HG03575 (cell line): ENCODE data around the gene RHOV.

Experiments
- ATAC-seq: cut with Tn5 transposase; IDR thresholded peaks from one replicate; pipeline ENCODE4 v1.9.1; 2021; ENCODE audit not compliant: unreplicated experiment, insufficient number of reproducible peaks, low FRiP score; ENCODE audit errors: extremely low read depth

Gene RHOV

GRCh38 chr15:40906091-40906990 lies 32.3 kb upstream of the RHOV start:
- ATAC-seq = no peak

- no peak for ATAC-seq
Measured at GRCh38 chr15:40904552-40905201, 30.6 kb upstream of the RHOV start.

- no peak for ATAC-seq
Measured at GRCh38 chr15:40902605-40903561, 28.8 kb upstream of the RHOV start.

- ATAC-seq = no peak
Measured at GRCh38 chr15:40901053-40901443, 27.0 kb upstream of the RHOV start.

- ATAC-seq = no peak
Measured at GRCh38 chr15:40900256-40901052, 26.4 kb upstream of the RHOV start.

- ATAC-seq = no peak
Measured at GRCh38 chr15:40899536-40900207, 25.6 kb upstream of the RHOV start.

- no peak for ATAC-seq
Measured at GRCh38 chr15:40894681-40895448, 20.8 kb upstream of the RHOV start.

GRCh38 chr15:40893733-40894680 lies 20.0 kb upstream of the RHOV start, which contains the start of gene VPS18:
TSS of gene VPS18 (plus strand) at chr15:40894450. CDS start at chr15:40894769, 319 bp downstream.
- peak; percentile 29 for ATAC-seq

GRCh38 chr15:40893019-40893670 lies 19.1 kb upstream of the RHOV start:
- no peak for ATAC-seq

- ATAC-seq = no peak
Measured at GRCh38 chr15:40892447-40893012, 18.5 kb upstream of the RHOV start.

GRCh38 chr15:40891810-40892446 lies 17.9 kb upstream of the RHOV start:
- ATAC-seq = no peak

GRCh38 chr15:40891138-40891537 lies 17.1 kb upstream of the RHOV start:
- ATAC-seq = no peak

- ATAC-seq = no peak
Measured at GRCh38 chr15:40889112-40889511, 15.1 kb upstream of the RHOV start.

GRCh38 chr15:40886586-40886985 lies 12.6 kb upstream of the RHOV start:
- no peak for ATAC-seq

GRCh38 chr15:40881351-40881750 lies 7.3 kb upstream of the RHOV start:
- no peak for ATAC-seq
